NOMO-1 (cell line): Measurements from ENCODE around the gene PCYT2.

Experiments
- DNase-seq, 2 experiments: peaks; one replicate each; lab custom pipeline; 2025; ENCODE audit not compliant: unreplicated experiment in 2 of 2; lab: John Stamatoyannopoulos, UW

PCYT2 gene

DNA sequence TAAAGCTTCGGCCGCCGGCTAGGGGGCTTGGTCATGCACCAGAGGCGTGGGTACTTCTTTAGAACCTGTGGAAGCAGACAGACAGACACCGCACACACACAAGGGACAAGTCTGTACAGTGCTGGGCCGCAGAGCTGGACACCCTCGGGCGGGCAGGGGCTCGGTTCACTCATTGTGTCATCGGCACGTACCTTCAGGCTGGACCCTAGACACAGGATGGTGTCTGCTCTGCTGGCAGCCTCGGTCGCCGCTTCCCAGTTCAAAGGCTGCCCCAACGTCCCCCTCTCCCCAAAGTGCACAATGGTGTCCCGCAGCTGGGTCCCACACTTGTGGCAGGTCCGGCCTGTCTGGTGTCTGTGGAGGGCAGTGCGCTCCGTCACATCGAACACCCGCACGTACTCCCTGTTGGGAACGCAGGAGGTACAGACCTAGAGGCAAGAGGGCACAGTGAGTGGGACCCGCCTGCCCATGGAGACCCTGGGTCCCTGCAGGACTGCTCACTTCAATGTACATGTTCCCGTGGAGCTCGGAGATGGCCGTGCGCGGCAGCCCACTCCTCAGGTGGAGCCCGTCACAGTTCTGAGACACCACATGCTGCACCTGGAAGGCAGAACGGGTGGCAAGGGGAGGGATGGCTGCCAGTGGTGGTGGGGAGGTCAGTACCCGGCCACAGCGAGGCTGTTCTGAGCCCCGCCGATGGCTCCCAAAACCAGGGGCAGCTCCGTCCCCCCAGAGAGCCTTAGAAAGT is 3.1 kb upstream of the PCYT2 start:
- DNase-seq, result no peak

DNA sequence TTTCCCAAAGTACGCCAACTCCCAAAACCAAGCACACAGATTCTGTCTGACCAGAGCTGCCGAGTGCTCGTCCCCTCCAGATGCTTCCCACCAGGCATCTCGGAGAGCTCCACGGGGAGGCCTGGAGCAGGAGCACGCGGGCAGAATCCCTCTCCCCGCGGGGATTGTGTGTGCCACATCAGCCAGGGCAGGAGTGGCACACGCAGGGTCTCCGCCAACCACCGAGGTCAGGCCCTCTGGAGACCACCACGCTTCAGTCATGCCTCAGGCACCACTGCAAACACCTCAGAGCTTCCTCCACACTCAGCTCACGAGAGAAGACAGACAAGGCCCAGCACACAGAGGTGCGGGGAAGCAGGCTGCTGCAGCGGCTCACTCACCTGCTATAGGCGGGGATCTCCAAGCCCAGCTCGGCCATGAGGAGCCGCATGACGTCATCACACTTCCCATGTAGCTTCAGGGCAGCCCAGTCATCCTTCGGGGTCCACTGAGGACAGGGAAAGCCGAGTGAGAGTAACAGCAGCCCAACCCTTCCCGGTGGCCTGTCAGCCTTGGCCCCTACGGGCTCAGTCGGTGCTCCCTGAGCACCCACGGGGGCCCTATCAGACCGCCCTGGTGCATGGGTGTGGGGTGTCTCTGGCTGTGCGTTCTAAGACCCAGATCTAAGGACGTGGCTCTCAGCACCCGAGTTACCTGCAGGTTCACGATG is 2.3 kb upstream of the PCYT2 start:
- DNase-seq, result no peak

DNA sequence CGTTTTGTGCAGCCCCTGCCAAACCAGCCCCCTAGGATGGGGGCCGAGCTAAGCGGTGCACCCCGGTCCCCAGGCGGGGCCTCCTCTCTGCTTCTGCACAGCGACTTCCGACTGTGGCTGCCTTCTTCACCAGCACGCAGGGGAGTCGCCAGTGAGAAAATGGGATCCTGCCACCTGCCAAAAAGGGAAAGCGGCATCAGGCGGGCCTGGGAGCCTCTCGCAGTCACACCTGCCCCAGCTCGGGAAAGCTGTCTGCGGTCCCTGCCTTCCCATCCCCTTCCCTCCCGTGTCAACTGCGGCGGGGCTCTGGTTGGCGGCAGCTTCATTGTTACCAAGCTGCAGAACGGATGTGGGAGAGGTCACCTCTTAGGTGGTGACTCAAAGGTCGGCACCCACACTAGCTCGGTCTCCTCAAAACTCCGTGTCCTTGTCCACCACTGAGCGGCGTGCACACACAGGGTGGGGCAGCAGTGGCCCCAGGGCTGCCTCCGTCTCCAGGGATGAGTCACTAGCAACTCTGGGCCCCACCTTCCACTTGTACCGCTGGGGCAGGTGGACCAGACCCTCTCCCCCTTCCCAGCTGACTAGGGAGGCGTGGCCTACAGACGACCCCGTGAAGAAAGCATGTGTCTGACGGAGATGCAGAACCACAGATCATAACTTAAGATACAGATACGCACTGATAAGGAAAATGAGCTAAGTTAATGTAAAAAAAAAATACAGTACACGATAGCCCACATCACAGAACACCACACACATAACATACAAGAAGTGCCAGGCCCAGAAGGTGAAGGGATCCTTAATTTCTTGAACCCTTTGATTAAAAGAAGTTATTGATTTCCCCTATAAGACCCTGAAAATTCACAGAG is 1.5 kb upstream of the PCYT2 start:
- no peak for DNase-seq

DNA sequence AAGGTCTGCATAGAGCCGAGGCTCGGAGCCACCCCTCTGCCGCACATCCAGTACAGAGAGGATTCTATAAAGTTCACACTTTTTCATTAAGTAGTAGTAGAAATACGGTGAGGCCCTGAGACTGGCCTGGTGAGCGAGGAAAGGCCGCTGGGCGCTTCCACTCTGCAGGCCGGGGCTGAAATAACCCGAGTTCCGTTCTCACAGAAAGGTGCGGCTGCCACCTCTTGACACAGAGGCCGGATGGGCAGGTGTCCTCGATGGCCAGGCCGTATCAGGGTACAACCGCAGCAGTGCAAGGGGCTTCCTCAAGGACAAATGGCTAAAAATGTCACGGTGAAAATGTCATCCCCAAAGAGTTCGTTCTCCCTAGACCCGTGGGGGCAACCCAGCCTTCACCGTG is 770 bp upstream of the PCYT2 start:
- DNase-seq, result no peak

DNA sequence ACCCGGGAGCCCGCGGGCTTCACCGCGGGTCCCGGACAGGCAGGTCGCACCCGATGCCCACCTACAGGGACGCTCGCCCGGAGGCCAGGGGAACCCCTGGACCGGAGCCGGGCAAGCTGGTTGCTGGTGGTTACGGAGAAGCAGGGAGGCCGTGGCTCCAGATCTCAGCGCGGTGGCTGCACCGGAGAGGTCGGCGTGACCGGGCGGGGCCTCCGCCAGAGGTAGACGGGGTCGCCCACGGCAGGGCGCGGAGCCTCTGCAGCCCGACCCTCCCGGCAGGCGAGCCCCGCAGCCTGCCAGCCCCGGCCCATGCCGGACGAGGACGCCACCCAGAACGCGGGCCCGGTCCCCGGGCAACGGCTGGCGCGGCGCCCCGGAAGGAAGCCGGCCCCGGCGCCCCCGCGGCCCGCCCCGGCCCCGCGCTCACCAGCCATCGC is 341 bp downstream of the PCYT2 start:
- DNase-seq, result no peak

DNA sequence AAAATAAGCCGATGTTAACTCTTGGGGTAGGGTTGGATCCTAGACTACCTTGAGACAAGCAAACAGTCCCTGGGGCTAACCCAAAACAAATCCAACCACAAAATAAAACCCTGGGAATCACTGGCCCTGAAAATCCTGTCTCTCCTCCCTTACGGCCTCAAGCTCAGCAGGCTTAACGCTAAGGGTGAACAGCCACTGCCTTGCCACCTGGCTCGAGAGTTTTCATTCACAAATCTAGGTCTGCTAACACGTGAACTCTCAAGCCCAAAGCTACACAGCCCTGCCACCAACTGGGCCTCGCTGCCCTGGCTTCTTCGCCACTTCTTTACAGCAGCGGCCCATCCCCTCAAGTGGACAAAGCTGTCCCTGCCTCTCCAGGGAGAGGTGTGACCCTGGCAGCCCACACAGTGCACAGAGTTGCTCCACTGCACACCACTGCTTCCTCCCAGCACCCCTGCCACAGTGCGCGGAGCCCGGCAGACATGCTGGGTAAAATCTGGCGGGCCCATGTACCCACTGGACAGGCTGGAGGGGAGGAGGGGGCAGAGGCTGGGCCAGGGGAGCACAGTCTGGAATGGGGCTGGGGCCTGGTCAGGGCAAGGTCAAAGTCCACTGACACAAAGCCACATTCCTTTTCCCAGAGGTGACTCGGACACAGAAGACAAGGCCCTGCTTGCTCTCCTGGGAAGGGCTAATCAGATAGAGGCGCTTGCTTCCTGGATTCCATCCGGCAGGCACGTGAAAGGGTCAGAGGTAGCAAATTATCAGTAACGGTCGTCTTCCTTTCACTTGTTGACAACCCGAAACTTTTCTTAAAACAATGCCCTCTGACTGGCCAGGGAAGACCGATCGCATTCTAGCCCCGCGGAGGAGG is 996 bp downstream of the PCYT2 start:
- no peak for DNase-seq

DNA sequence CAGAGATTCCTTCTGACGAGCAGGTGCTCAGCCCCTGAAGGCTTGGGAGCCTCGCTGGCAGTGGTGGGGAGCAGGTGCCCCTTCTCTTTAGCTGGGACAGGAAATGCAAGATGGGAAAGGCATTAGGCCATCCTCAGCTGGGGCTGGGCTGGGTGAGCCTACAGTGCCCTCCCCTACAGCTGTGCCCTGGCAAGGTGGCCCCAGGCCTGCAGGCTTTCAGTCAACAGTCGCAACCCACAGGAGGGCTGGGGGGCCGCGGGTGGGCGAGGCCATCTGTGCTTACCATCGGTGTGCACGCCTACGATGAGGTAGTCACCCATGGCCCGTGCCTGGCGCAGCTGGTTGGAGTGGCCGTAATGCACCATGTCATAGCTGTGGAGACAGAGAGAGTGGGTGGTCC is 2.0 kb downstream of the PCYT2 start:
- DNase-seq, result no peak

DNA sequence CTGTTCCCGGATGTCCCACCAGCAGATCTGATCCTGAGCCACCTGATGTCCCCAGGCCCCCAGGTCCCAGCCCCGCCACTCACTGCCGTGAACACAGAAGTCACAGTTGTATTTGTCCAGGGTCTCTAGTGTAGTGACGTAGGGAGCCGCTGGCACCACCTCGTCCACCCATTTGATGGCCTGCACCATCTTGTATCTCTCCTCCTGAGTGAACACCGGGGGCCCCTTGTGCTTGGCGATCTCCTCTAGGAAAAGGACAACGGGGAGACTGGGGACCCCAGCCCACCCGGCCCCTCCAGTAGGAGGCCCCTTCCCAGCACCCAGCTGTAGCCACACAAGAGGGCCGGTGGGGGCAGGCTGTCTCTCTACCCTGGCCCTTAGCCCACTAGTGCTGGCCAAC is 2.4 kb downstream of the PCYT2 start:
- DNase-seq, result no peak

DNA sequence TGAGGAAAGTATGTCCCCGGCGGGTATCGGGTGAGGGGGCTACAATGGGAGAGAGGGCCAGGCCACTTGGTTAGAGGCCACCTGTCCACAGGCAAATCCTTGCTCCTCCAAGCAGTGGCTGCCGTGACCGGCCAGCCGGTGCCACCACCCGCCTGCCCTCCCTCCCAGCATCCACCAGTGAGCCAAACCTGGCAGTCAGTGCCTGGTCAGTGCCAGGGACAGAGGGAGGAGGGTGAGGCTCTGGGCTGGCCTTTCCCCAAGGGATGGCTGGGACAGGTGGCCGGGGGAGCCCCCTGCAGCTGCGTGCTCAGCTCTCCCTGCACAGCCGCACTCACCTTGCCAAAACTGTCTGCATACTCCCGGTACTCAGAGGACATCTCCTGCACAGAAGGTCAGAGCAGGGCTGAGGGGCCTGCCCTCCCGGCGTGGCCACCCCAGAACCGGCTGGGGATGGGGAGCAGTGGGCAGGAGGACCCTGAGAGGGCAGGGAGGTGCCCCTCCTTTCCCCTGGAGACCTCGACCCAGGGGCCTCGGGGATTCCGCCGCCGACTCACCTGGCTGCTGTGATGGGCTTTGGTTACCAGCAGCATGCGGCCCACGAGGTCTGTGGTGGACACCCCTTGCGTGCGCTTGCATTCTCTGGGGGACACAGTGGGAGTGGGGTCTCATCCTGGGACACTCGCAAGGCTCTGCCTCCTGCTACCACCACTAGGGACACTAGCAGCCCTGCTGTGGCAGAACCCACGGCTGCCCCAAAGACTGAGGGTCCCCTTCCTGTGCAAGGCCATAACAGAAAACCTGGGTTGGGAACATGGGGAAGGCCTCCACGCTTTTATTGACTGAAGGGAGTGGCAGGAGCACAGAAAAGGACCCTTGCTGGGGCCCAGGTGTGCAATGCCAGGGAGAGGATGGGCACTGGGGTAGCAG is 3.7 kb downstream of the PCYT2 start:
- DNase-seq, result no peak

DNA sequence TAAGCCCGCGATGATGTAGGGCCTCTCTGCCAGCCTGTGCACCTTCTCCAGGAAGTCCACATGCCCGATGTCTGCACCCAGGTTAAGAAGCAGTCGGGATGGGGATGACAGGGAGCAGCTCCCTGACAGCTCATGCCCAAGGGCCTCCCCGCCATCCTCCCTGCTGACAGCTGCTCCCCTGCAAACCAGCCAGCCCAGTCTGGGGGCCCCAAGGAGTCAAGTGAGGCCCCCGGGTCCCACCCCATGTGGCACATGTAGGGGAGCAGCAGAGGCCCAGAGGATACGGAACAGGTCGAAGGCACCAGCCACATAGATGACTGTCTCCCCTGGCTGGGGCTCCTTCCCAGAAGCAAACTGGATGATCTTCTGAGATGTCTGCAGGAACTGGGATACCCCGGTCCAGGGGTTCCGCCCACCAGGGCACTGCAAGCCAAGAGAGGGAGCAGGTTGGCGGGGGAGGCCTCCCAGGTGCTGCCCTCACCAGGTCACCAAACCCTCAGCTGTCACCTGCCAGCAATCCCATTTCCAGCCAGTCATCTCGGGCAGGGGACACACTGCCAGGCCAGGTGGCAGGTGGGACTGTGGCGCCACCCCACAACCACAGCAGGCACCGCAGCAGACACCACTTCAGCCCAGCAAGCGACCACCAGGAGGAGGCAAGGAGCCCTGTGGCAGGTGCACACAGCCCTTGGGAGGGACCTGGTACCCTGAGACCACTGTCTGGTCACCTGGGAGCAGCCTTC is 4.6 kb downstream of the PCYT2 start:
- DNase-seq, result no peak

DNA sequence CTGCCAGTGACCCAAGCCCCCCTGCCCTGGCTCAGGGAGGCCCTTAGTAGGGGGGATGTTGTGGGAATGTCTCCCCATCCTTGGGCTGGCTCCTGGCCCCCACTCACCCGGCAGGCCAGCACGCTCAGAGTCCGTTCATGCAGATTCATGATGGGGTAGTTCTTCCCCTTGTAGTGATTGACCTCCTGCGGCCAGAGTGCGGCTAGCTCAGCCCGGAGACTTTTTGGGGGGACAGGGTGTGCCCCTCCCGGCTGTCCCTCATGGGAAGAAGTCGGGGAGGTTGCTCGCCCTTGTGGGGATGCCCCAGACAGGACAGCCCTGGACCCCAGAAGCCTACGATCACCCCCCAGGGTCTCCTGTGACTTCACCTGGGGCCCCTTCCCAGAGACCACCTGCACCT is 5.2 kb downstream of the PCYT2 start:
- no peak for DNase-seq

DNA sequence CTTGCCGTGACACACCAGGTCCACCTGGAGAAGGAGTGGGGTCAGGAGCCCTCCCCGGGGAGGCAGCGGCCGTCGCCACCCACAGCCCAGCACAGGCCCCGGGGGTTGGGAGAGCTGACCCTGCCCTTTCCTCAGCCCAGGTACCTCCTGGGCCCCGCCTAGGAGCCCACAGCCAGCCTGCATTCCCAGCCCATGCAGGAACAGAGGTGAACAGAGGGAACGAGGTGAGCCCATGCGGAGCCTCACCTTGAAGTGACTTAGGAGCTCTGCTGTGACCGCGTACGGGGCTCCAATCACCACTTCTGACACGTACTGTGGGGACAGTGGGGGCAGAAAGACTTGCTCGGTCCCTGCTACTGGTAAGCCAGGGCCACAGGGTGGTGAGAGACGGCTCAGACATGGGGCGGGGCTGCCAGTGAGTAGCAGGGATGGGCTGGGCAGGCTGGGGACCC is 5.7 kb downstream of the PCYT2 start:
- DNase-seq, result no peak

DNA sequence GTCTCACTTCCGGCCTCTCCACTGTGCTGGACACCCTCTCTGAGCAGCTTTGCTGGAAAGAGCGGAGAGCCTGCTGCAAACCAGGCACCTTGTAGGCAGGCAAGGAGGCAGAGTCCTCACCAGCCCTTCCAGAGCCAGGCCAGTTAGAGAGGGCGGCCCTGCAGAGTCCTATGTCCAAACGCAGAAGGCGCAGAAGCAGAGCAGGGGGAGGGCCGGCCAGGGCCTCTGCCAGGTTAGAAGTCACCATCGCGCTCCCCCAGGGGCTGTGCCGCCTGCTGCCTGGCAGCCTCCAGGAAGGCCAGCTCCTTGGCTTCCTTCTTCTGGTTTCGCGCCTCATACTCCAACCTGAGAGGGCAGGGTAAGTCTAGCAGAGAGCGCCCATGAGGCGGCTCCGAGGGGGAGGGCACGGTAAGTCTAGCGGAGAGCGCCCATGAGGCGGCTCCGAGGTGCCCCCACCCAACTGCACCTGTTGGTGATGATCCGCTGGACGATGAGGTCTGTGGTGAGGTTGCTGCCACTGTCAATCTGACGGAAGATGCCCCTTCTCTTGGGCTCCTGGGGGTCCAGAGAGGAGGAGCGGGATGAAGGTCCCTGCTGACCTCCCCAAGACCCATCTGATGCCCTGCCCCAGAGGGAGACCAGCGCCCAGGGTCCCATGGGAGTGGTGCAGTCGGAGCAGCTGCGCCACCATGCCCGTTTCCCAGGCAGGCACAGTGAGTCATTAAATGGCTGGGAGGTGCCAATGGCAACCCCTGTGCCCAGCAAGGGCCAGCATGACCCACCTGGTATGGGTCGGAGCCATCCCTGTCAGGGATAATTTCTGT is 6.4 kb downstream of the PCYT2 start:
- DNase-seq, result no peak

DNA sequence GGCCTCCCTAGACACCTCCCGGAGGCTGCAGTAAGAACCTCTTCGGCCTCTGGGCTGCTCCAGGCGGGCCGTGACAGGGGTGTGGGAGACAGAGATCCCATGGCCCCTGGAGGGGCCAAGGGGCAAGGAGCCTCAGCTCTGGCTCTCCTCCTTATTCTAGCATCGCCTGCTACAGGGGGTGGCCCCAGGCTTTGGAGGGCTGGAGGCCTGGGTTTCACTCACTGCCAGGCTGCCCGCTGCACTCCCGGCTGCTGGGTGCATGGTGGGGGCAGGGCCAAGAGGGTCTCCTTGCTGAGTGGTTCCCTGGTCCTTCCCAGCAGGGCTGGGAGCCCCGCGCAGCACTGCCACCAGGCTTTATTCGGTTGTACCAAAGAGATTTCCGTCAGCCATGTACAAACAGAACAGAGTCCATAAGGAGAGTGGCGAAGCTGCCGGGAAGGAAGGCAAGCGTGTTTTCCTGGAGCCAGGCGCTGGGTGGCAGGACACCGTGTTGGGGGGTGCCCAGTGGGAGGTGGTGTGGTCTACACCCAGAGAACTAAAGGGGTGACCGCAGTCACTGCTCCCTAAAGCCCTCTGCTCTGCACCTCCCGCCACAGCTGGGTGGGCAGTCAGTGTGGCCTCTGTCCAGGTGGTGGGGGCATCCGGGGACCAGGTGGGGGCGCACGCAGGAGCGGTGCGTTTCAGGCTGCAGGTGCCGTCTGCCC is 7.2 kb downstream of the PCYT2 start:
- no peak for DNase-seq

DNA sequence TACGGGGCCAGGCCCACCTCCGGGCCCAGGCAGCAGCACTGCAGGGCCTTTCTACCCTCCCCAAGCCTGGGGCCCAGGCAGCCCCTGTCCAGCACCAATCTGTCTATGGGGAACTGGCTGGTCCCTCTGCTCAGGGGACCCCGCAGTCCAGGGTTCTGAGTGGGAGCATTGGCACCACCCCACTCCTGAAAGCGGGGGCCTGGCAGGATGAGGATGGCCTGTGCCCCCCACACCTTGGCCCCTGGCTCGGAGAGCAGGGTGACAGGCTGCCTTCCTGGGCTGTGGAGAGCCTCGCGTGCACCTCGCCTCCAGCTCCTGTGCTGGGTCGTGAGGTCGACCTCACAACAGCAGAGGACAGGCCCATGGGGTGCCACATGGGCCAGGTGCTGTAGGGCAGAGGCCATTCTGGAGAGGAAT is 7.8 kb downstream of the PCYT2 start:
- no peak for DNase-seq

DNA sequence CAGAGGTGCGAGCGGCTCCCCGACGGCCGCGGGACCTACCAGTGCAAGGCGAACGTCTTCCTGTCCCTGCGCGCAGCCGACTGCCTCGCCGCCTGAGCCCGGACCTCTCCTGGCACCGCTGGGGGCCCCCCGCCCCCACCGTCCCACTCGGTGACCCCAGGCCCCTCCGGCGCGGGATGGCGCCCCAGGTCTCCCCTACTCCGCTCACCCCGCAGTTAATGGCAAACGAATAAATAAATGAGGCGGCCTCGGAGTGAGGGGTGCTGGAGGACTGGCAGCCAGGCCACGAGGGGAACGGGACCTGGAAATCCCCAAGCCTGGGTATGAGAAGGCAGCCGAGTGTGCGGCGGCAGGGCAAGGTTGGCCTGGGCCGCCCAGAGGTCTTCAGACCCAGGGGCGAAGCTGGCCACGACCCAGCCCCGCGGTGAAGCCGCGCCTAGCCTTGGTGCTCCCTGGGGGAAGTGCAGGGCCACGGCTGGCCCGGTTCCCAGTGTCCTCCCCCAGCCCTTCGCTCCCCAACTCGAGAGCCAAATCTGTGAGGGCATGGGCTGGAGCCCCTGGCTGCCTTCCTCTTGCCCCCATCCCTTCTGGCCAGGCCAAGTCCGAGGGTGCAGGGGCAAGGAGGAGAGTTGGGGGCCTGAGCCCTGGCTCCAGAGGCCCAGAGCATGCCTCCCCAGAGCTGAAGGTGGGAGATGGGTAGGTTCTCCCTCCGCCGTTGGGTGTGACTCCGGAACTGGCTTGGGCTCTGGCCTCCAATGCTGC is 8.4 kb downstream of the PCYT2 start:
- no peak for DNase-seq
